Naive thymus-derived CD8-positive, alpha-beta T cell (primary cell): ENCODE data around the gene OGFOD1. TPM values are rescaled to one million over a fixed set of nuclear protein-coding genes. Genes with fewer than 3 reads are reported as not detected.

Source experiments
- ATAC-seq, 2 donors: fragments of 150-1000 bp; cut with Tn5 transposase in 1 of 2; sonication (Bioruptor Pico), chemical (Tn5 transposase) in 1 of 2; 1 replicate in 1 of 2; 2 replicates in 1 of 2; pipeline ENCODE4 v1.10.0; 2021; ENCODE audit warnings: mild to moderate bottlenecking in 2 of 2, moderate library complexity in 2 of 2
- POLR2A ChIA-PET: fragments of 350-600 bp; sonication (Branson Sonifier 250); formaldehyde crosslinking; loops from one replicate; lab custom pipeline; 2021; ENCODE audit warnings: antibody characterized with exemption; lab: Charles Lee
- DNase-seq, 10 donors: peaks; one replicate each; pipeline versions ENCODE4 v3.0.0 to v3.0.0-alpha.2; 2020 to 2022
- H3K27ac Mint-ChIP-seq, 10 donors: one replicate each; pipeline ENCODE4 v1.8.0; 2020 to 2022; ENCODE audit warnings: mild to moderate bottlenecking in 10 of 10, mixed read lengths in 10 of 10, moderate library complexity in 4 of 10, inconsistent platforms in 1 of 10
- H3K27me3 Mint-ChIP-seq, 5 donors: one replicate each; pipeline ENCODE4 v1.8.0; 2021 to 2022; ENCODE audit warnings: mixed read lengths in 5 of 5
- H3K36me3 Mint-ChIP-seq, 3 donors: one replicate each; pipeline ENCODE4 v1.8.0; 2020 to 2022; ENCODE audit warnings: mixed read lengths in 3 of 3, mild to moderate bottlenecking in 2 of 3, inconsistent platforms in 1 of 3
- H3K4me1 Mint-ChIP-seq, 4 donors: one replicate each; pipeline ENCODE4 v1.8.0; 2021 to 2022; ENCODE audit warnings: mixed read lengths in 4 of 4
- H3K4me3 Mint-ChIP-seq, 10 donors: one replicate each; pipeline ENCODE4 v1.8.0; 2020 to 2022; ENCODE audit warnings: mild to moderate bottlenecking in 10 of 10, mixed read lengths in 10 of 10, moderate library complexity in 6 of 10, inconsistent platforms in 1 of 10
- H3K9me3 Mint-ChIP-seq, 9 donors: one replicate each; pipeline ENCODE4 v1.8.0; 2020 to 2022; ENCODE audit warnings: mixed read lengths in 9 of 9, mild to moderate bottlenecking in 3 of 9, inconsistent platforms in 1 of 9, moderate library complexity in 1 of 9
- polyA plus RNA-seq, 3 donors: library from polyadenylated mRNA; unstranded; fragments of 300-500 nt; fragmentation: Illumina TruSeq; gene quantifications; one replicate each; pipeline ENCODE4 v1.2.3, GENCODE V29; 2021
- total RNA-seq, 8 experiments: library from RNA in 2 of 8; stranded (reverse) in 2 of 8; gene quantifications; one replicate each; pipeline ENCODE4 v1.2.3 and lab custom pipeline; 2021 to 2026

Gene OGFOD1
- total and polyA plus RNA-seq, 5 experiments from 2014 or later: 48.0 to 109 (median 94.1) TPM

DNA sequence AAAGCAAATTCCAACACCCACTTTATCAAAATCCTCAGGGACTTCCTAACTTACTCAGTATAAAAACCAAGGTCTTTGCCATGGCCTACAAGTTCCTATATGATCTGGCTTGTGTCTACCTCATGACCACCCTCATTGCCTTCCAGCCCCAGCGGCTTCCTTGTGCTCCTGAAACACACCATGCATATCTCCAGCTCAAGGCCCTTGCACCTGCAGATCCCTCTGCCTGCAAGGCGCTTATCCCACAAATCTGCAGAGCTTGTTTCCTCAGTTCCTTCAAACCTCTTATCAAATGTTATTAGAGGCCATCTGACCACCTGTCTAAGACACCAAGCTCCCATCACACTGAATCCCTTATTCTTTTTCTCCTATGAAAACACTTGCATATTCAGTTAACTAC is 65.9 kb downstream of the OGFOD1 start:
- Mint-ChIP-seq H3K27me3 (no peaks in the 10 kb centered on the region), H3K9me3 (no peaks in the 10 kb centered on the region), H3K36me3 (peaks cover 0 to 20% (median 3%) of the 10 kb centered on the region in 3 donors), H3K27ac (peak overlapping the region in 7 of 10 donors; percentile 56 to 75 (median 57)), H3K4me1 (peaks cover 27 to 78% (median 70%) of the 10 kb centered on the region in 4 donors), H3K4me3 (peak overlapping the region in 9 of 10 donors; percentile 1 to 91 (median 38))
- ATAC-seq (no peak), DNase-seq (no peak)
- POLR2A ChIA-PET: interaction anchor here (1.7 kb wide), 1 partner anchor 66 kb away, joined by 4 read pairs; the partner anchor contains the start of genes NUDT21 and OGFOD1

- Mint-ChIP-seq H3K27me3 (no peaks in the 10 kb centered on the region), H3K9me3 (no peaks in the 10 kb centered on the region), H3K4me1 (peaks cover 24 to 70% (median 61%) of the 10 kb centered on the region in 4 donors), H3K27ac (peak overlapping the region in 9 of 10 donors; percentile 66 to 97 (median 89)), H3K36me3 (peaks cover 0 to 9% (median 0%) of the 10 kb centered on the region in 3 donors), H3K4me3 (peak overlapping the region; percentile 80 to 92 (median 86))
- POLR2A ChIA-PET: interaction anchor here (0.8 to 1.7 kb wide), 5 partner anchors 51 to 415 kb away, joined by 3 to 4 read pairs (median 3); partner anchors contain the start of genes NUDT21 and OGFOD1
- no peak for DNase-seq
- ATAC-seq: no peak
These were observed 67.1 kb downstream of the OGFOD1 start for GRCh38 chr16:56518425-56518824.

DNA sequence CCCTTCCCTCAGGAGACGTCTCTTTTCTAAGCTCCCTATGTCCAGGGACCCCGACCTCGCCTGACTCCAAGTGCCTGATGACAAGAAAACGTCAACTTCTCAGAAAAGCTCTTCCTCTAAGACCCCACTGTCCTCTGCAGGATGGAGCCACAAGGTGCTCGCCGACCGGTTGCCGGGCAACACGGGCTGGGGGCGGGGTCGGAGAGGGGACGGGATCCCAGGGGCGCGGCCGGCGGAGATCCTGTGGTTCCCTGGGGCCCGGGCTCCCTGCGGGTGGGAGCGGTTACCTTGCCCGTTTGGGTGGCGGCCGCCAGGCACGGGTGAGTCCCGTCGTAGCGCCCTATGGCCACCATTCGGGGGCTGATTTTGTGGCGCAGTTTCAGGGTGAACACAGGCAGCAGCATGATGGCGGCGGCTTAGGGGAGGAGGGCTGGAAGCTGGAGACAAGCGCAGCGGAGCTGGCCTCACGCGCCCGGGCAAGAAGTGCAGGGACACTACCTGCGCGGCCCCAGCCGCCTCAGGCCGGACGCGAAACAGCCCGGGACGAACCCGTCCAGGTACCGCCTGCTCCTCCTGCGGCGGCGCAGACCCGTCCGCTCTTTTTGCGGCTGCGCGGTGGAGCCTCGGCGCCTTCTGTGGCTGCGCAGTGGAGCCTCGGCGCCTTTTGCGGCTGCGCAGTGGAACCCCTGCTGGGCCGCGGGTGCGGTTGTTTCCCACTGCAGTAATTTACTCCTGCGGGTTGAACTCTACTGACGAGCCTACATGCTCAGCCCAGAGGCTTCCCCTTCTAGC is 68.3 kb downstream of the OGFOD1 start, which contains the start of gene BBS2:
BBS2 (minus strand) TSS at position 566 of the 792 bp plus-strand sequence; CDS start at position 404, 162 bp downstream.
- H3K4me3 Mint-ChIP-seq: peak within 1 kb of the TSS; percentile 80 to 92 (median 86)
- H3K36me3 Mint-ChIP-seq: peaks cover 0 to 3% (median 0%) of the 10 kb centered on the region in 3 donors
- H3K27me3 Mint-ChIP-seq: no peaks in the 10 kb centered on the region
- H3K9me3 Mint-ChIP-seq: no peaks in the 10 kb centered on the region
- peak; percentile 84 to 86 for ATAC-seq
- peak within 1 kb of the TSS; percentile 76 to 97 (median 92) for H3K27ac Mint-ChIP-seq
- H3K4me1 Mint-ChIP-seq: peaks cover 21 to 60% (median 50%) of the 10 kb centered on the region in 4 donors
- POLR2A ChIA-PET: interaction anchor here (0.7 to 2.4 kb wide), 11 partner anchors 10 to 1018 kb away, joined by 3 to 8 read pairs (median 4); partner anchors contain the start of genes MT2A, NUDT21 and OGFOD1
- peak; percentile 86 to 96 (median 92) for DNase-seq

DNA sequence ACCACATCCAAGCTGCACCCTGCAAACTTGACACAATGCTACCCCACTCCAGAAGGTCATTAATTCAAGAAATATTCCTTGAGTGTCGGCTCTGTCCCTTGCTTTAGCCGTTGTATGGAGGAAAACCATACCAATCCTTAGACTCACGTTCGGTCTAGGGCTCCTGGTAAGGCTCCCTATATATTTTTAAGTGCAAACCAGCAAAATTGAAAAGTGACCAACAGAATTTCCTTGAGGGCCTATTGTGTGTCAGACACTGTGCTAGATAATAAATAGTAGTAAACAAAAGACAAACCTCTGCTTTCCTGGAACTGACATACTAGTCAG is 68.9 kb downstream of the OGFOD1 start:
- DNase-seq: no peak
- Mint-ChIP-seq H3K27ac (peak overlapping the region; percentile 76 to 97 (median 92)), H3K36me3 (peaks cover 0 to 3% (median 0%) of the 10 kb centered on the region in 3 donors), H3K27me3 (no peaks in the 10 kb centered on the region), H3K4me3 (peak overlapping the region; percentile 80 to 92 (median 86)), H3K4me1 (peaks cover 21 to 54% (median 44%) of the 10 kb centered on the region in 4 donors), H3K9me3 (no peaks in the 10 kb centered on the region)
- POLR2A ChIA-PET: interaction anchor here (0.8 to 2.4 kb wide), 8 partner anchors 9 to 189 kb away, joined by 3 to 8 read pairs (median 4); partner anchors contain the start of gene MT2A
- no peak for ATAC-seq

DNA sequence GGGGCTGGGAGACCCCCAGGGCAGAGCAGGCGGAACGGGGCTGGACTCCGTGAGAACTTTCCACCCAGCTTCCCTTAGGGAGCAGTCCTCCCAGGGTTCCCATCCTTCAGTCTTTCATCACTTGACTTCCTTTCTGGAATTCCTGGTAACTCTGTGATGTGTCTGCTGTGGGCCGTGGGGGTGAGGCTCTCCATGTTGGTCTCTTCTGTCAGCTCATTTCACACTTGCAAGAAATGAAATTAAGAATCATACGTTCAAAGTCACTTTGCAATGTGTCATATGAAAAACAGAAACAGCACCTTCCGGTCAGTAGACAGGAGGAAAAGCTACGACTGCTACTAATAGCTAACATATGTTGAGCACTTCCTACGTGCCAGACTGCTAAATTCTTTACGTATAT is 73.9 kb downstream of the OGFOD1 start:
- H3K27ac Mint-ChIP-seq: no peak overlapping the region
- peaks cover 6 to 13% (median 7%) of the 10 kb centered on the region in 4 donors for H3K4me1 Mint-ChIP-seq
- H3K36me3 Mint-ChIP-seq: no peaks in the 10 kb centered on the region
- peaks cover 0 to 11% (median 2%) of the 10 kb centered on the region in 5 donors for H3K27me3 Mint-ChIP-seq
- ATAC-seq: no peak
- H3K9me3 Mint-ChIP-seq: no peaks in the 10 kb centered on the region
- POLR2A ChIA-PET: no interaction called here
- DNase-seq: no peak
- H3K4me3 Mint-ChIP-seq: no peak overlapping the region

Other genes with a start within 250 kb of the OGFOD1 start
- 10 to 100 TPM; 74.0 to 83.0 TPM for gene AMFR, start 26.0 kb upstream of the OGFOD1 start, total RNA-seq
- gene AMFR, start 26.0 kb upstream of the OGFOD1 start, polyA plus RNA-seq: 10 to 100 TPM; 24.2 to 38.4 (median 36.2) TPM
- gene NUDT21, start 222 bp upstream of the OGFOD1 start, total RNA-seq: 100 to 1,000 TPM; 111 to 118 TPM
- 10 to 100 TPM; 55.5 to 74.1 (median 71.8) TPM for gene NUDT21, start 222 bp upstream of the OGFOD1 start, polyA plus RNA-seq
- 100 to 1,000 TPM in 1 of 2 experiments, 10 to 100 TPM in 1; 94.7 to 107 TPM for gene BBS2, start 68.5 kb downstream of the OGFOD1 start, total RNA-seq
- gene BBS2, start 68.5 kb downstream of the OGFOD1 start, polyA plus RNA-seq: 10 to 100 TPM; 35.7 to 37.6 (median 36.1) TPM
- not detected for gene MT4, start 113.5 kb downstream of the OGFOD1 start, total RNA-seq
- not detected for gene MT4, start 113.5 kb downstream of the OGFOD1 start, polyA plus RNA-seq
- 1 to 10 TPM; 1.8 to 3.1 TPM for gene MT3, start 138.0 kb downstream of the OGFOD1 start, total RNA-seq
- gene MT3, start 138.0 kb downstream of the OGFOD1 start, polyA plus RNA-seq: 10 to 100 TPM in 2 of 3 donors, 1 to 10 TPM in 1; 8.6 to 19.9 (median 19.2) TPM
- 10 to 100 TPM; 32.3 to 39.0 TPM for gene MT2A, start 157.0 kb downstream of the OGFOD1 start, total RNA-seq
- gene MT2A, start 157.0 kb downstream of the OGFOD1 start, polyA plus RNA-seq: 100 to 1,000 TPM; 248 to 303 (median 294) TPM
- 1 to 10 TPM; 1.3 to 1.6 TPM for gene MT1E, start 174.2 kb downstream of the OGFOD1 start, total RNA-seq
- gene MT1E, start 174.2 kb downstream of the OGFOD1 start, polyA plus RNA-seq: 10 to 100 TPM in 2 of 3 donors, 1 to 10 TPM in 1; 7.1 to 21.9 (median 10.5) TPM
- not detected for gene MT1M, start 181.1 kb downstream of the OGFOD1 start, total RNA-seq
- gene MT1M, start 181.1 kb downstream of the OGFOD1 start, polyA plus RNA-seq: not detected
- not detected for gene MT1A, start 187.1 kb downstream of the OGFOD1 start, total RNA-seq
- not detected for gene MT1A, start 187.1 kb downstream of the OGFOD1 start, polyA plus RNA-seq
- gene MT1B, start 200.3 kb downstream of the OGFOD1 start, total RNA-seq: not detected
- not detected for gene MT1B, start 200.3 kb downstream of the OGFOD1 start, polyA plus RNA-seq
- 10 to 100 TPM; 18.4 to 18.9 TPM for gene MT1F, start 206.4 kb downstream of the OGFOD1 start, total RNA-seq
- 10 to 100 TPM; 82.3 to 97.4 (median 94.2) TPM for gene MT1F, start 206.4 kb downstream of the OGFOD1 start, polyA plus RNA-seq
- gene MT1G, start 216.5 kb downstream of the OGFOD1 start, total RNA-seq: not detected
- under 1 TPM in 1 of 3 donors, not detected in 2; 0.74 TPM for gene MT1G, start 216.5 kb downstream of the OGFOD1 start, polyA plus RNA-seq
- not detected for gene MT1H, start 218.3 kb downstream of the OGFOD1 start, total RNA-seq
- gene MT1H, start 218.3 kb downstream of the OGFOD1 start, polyA plus RNA-seq: not detected
- 10 to 100 TPM; 27.6 to 31.1 TPM for gene MT1X, start 230.9 kb downstream of the OGFOD1 start, total RNA-seq
- 100 to 1,000 TPM; 185 to 201 (median 201) TPM for gene MT1X, start 230.9 kb downstream of the OGFOD1 start, polyA plus RNA-seq